ENCODE data around the gene TUBB.

TUBB gene

DNA sequence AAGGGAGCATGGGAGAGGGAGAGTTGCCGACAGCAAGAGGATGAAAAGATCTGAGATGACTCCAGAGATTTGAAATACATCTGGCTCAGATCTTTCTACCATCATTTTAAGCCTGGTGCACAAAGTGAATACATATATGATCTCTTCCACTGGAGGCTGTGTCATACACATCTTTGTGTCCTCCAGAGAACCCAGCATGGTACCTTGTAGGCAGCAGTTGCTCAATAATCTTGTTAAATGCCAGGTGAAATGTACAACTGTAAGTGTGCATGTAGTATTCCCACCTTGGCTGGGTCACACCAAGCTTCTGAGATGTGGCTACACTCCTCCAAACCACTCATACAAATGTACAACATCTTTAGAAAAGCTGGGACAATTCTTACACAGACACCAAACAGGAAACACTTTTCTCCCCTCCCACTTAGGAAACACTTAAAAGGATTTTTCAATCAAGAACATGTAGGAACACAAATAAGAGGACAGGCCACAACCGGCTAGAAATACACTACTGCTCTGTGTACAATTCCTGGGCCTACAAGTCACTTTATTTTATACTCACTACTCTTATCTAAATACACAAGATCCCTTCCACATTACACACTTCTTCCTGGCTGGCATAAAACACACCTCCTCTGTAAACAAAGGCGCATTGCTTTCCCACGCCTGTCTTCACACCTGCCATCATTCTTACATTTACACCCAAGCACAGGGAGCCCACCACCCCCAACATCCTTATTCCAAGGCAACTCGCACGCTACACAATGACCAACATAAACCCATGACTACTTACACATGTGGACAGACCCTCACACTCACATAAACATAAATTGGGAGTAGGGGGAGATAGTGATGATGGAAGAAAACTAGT, 28.0 kb downstream of the TUBB start:
- Histone ChIP-seq H3K79me1 (ENCODE audit: low read depth, low read length) (no peaks in the 10 kb centered on the region), H2AK5ac (ENCODE audit: low read depth, low read length) (no peak overlapping the region), H3K4me3 (ENCODE audit: low read length in 2 of 2) (peak overlapping the region in 1 of 2 donors; percentile 51), H3K23ac (ENCODE audit: low read depth, low read length, poor library complexity) (no peak overlapping the region), H3K9me3 (replicated peaks in 1 of 2; ENCODE audit: control insufficient read depth in 2 of 2, insufficient read depth in 1 of 2, low read depth in 1 of 2, low read length in 2 of 2) (peaks cover 0 to 2% of the 10 kb centered on the region in 2 donors), H3K9ac (ENCODE audit: low read depth, low read length, poor library complexity) (no peak overlapping the region), H3K14ac (ENCODE audit: low read length) (no peak overlapping the region), H4K8ac (ENCODE audit: low read depth, low read length) (no peak overlapping the region), H3K27ac (replicated peaks; ENCODE audit: low read length) (no peak overlapping the region), H3K4ac (ENCODE audit: low read length) (no peak overlapping the region), H3K4me1 (ENCODE audit: control insufficient read depth in 2 of 2, insufficient read depth in 1 of 2, low read depth in 1 of 2, low read length in 2 of 2) (peaks cover 2 to 7% of the 10 kb centered on the region in 2 donors), H3K27me3 (ENCODE audit: control insufficient read depth in 3 of 3, insufficient read depth in 3 of 3, low read depth in 1 of 3, low read length in 3 of 3) (peaks cover 0 to 10% (median 2%) of the 10 kb centered on the region in 3 experiments), H2BK15ac (ENCODE audit: low read length) (no peak overlapping the region), H4K91ac (ENCODE audit: low read depth, low read length, poor library complexity) (no peak overlapping the region), H3K4me2 (ENCODE audit: insufficient read depth, low read length, poor library complexity, severe bottlenecking) (no peak overlapping the region), H3K18ac (ENCODE audit: low read length) (no peak overlapping the region), H2BK5ac (ENCODE audit: low read length) (no peak overlapping the region), H2BK12ac (ENCODE audit: low read length) (no peak overlapping the region), H2AFZ (ENCODE audit: low read length) (no peak overlapping the region), H3K36me3 (replicated peaks in 1 of 2; ENCODE audit: control insufficient read depth in 2 of 2, insufficient read depth in 2 of 2, low read length in 2 of 2) (no peaks in the 10 kb centered on the region), H2BK120ac (ENCODE audit: low read depth, low read length) (no peak overlapping the region)
- no CpG with 5 or more reads among the region's 6 CpGs for WGBS, 2 donors (ENCODE audit: extremely low coverage in 2 of 2, insufficient read length in 2 of 2, insufficient replicate concordance in 1 of 2)
- no peak for DNase-seq (ENCODE audit: low spot score)

DNA sequence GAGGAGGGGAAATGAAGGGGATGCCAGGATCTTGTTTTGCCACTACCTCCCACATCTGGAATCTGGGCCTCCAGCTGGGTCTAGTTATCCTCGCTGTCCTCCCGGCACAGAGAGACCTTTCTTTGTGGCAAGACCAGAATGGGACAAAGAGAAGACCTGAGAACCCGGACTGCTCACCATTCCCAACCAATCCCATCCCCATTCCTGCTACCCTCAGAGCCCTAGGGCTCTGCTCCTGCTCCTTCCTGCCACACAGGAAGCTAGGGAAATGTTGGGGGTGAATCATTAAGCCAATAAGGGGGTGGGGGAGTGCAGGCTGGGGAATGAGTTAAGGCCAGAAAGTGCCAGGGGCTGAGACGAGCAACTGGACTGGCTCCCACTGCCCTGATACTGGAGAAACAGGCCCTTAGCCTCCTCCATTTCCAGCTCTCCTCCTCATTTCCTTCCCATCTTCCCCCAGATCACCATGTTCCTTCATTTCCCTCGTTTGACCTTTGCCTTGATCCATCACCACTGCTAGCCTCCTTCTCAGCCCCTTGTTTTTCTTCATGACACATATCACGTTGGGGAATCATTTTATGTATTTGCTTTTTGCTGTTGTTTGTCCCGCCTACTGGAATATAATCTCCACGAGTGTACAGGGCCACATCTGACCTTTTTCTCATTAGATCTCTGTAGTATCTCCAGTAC, 28.8 kb downstream of the TUBB start:
- Histone ChIP-seq H3K36me3 (replicated peaks in 1 of 2; ENCODE audit: control insufficient read depth in 2 of 2, insufficient read depth in 2 of 2, low read length in 2 of 2) (no peaks in the 10 kb centered on the region), H3K9me3 (replicated peaks in 1 of 2; ENCODE audit: control insufficient read depth in 2 of 2, insufficient read depth in 1 of 2, low read depth in 1 of 2, low read length in 2 of 2) (peaks cover 0 to 2% of the 10 kb centered on the region in 2 donors), H2BK5ac (ENCODE audit: low read length) (no peak overlapping the region), H3K4me3 (ENCODE audit: low read length in 2 of 2) (no peak overlapping the region), H2BK120ac (ENCODE audit: low read depth, low read length) (no peak overlapping the region), H3K4me1 (ENCODE audit: control insufficient read depth in 2 of 2, insufficient read depth in 1 of 2, low read depth in 1 of 2, low read length in 2 of 2) (peaks cover 2 to 5% of the 10 kb centered on the region in 2 donors), H2BK15ac (ENCODE audit: low read length) (peak overlapping the region; percentile 16), H3K23ac (ENCODE audit: low read depth, low read length, poor library complexity) (no peak overlapping the region), H4K91ac (ENCODE audit: low read depth, low read length, poor library complexity) (no peak overlapping the region), H3K4ac (ENCODE audit: low read length) (no peak overlapping the region), H4K8ac (ENCODE audit: low read depth, low read length) (no peak overlapping the region), H3K9ac (ENCODE audit: low read depth, low read length, poor library complexity) (no peak overlapping the region), H3K14ac (ENCODE audit: low read length) (no peak overlapping the region), H3K27me3 (ENCODE audit: control insufficient read depth in 3 of 3, insufficient read depth in 3 of 3, low read depth in 1 of 3, low read length in 3 of 3) (peaks cover 0 to 1% (median 0%) of the 10 kb centered on the region in 3 experiments), H3K79me1 (ENCODE audit: low read depth, low read length) (no peaks in the 10 kb centered on the region), H3K4me2 (ENCODE audit: insufficient read depth, low read length, poor library complexity, severe bottlenecking) (no peak overlapping the region), H2AFZ (ENCODE audit: low read length) (peak overlapping the region; percentile 30), H3K18ac (ENCODE audit: low read length) (no peak overlapping the region), H2BK12ac (ENCODE audit: low read length) (no peak overlapping the region), H2AK5ac (ENCODE audit: low read depth, low read length) (no peak overlapping the region), H3K27ac (replicated peaks; ENCODE audit: low read length) (no peak overlapping the region)
- WGBS, 2 donors (ENCODE audit: extremely low coverage in 2 of 2, insufficient read length in 2 of 2, insufficient replicate concordance in 1 of 2), result no CpG with 5 or more reads among the region's 8 CpGs
- no peak for DNase-seq (ENCODE audit: low spot score)

DNA sequence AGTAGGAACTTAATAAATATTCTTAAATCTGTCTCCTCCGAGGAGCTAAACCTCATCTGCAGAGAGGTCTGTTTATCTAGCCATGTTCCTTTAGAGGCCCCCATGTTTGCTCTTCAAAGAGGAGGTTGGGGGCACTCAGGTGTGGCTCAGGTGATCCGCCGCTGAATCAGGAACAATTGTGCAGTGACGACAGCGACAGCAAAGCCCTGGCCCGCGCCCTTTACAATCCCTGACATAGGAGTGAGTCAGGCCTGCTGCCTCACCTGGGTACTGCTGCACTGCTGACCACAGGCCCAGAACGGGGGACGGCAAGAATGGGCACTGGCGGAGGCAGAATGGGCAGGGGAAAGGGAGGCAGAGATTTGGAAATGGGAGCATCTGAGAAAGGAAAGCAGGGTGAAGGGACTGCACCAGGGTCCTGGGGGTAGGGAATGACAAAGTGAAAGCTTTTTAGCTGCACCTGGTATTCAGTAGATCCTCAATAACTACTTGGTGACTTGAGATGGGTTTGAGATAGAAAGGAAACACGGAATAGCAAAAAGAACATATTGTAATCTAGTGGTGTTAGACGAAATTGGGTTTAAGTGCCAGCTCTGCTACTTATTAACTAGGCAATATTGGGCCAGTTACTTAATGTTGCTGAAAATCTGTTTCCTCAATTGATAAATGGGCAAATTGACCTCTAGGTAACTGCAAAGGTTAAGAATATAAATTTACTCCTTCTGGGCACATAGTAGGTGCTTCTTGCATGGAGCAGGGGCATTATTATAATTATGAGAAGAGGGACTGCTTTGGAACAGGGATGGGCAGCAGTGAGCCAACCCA, 29.6 kb downstream of the TUBB start:
- Histone ChIP-seq H2BK12ac (ENCODE audit: low read length) (peak overlapping the region; percentile 79), H2BK15ac (ENCODE audit: low read length) (no peak overlapping the region), H3K4me1 (ENCODE audit: control insufficient read depth in 2 of 2, insufficient read depth in 1 of 2, low read depth in 1 of 2, low read length in 2 of 2) (peaks cover 2 to 3% of the 10 kb centered on the region in 2 donors), H4K8ac (ENCODE audit: low read depth, low read length) (no peak overlapping the region), H3K9me3 (replicated peaks in 1 of 2; ENCODE audit: control insufficient read depth in 2 of 2, insufficient read depth in 1 of 2, low read depth in 1 of 2, low read length in 2 of 2) (peaks cover 0 to 2% of the 10 kb centered on the region in 2 donors), H2AK5ac (ENCODE audit: low read depth, low read length) (no peak overlapping the region), H3K4ac (ENCODE audit: low read length) (no peak overlapping the region), H3K36me3 (replicated peaks in 1 of 2; ENCODE audit: control insufficient read depth in 2 of 2, insufficient read depth in 2 of 2, low read length in 2 of 2) (no peaks in the 10 kb centered on the region), H3K79me1 (ENCODE audit: low read depth, low read length) (no peaks in the 10 kb centered on the region), H3K23ac (ENCODE audit: low read depth, low read length, poor library complexity) (peak overlapping the region; percentile 59), H2BK120ac (ENCODE audit: low read depth, low read length) (no peak overlapping the region), H2BK5ac (ENCODE audit: low read length) (no peak overlapping the region), H3K9ac (ENCODE audit: low read depth, low read length, poor library complexity) (no peak overlapping the region), H3K4me2 (ENCODE audit: insufficient read depth, low read length, poor library complexity, severe bottlenecking) (no peak overlapping the region), H3K27ac (replicated peaks; ENCODE audit: low read length) (no peak overlapping the region), H3K4me3 (ENCODE audit: low read length in 2 of 2) (no peak overlapping the region), H3K27me3 (ENCODE audit: control insufficient read depth in 3 of 3, insufficient read depth in 3 of 3, low read depth in 1 of 3, low read length in 3 of 3) (no peaks in the 10 kb centered on the region), H2AFZ (ENCODE audit: low read length) (no peak overlapping the region), H4K91ac (ENCODE audit: low read depth, low read length, poor library complexity) (no peak overlapping the region), H3K14ac (ENCODE audit: low read length) (no peak overlapping the region), H3K18ac (ENCODE audit: low read length) (peak overlapping the region; percentile 72)
- WGBS, 2 donors (ENCODE audit: extremely low coverage in 2 of 2, insufficient read length in 2 of 2, insufficient replicate concordance in 1 of 2), result no CpG with 5 or more reads among the region's 12 CpGs
- DNase-seq (ENCODE audit: low spot score), result no peak

DNA sequence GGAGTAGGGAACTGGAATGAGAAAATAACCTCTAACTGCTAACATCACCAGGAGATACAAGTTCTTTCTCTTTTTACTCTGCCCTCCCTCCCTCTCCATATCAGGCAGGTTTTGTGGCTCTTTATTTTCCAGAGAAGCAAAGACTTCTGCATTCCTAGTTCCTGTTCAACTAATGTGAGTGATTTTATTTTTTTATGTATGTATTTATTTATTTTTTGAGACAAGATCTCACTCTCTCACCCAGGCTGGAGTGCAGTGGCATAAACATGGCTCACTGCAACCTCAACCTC, 30.2 kb downstream of the TUBB start:
- Histone ChIP-seq H3K79me1 (ENCODE audit: low read depth, low read length) (no peaks in the 10 kb centered on the region), H2BK12ac (ENCODE audit: low read length) (no peak overlapping the region), H3K9me3 (replicated peaks in 1 of 2; ENCODE audit: control insufficient read depth in 2 of 2, insufficient read depth in 1 of 2, low read depth in 1 of 2, low read length in 2 of 2) (peaks cover 0 to 2% of the 10 kb centered on the region in 2 donors), H3K4me2 (ENCODE audit: insufficient read depth, low read length, poor library complexity, severe bottlenecking) (no peak overlapping the region), H2AFZ (ENCODE audit: low read length) (no peak overlapping the region), H3K4me3 (ENCODE audit: low read length in 2 of 2) (no peak overlapping the region), H2BK15ac (ENCODE audit: low read length) (no peak overlapping the region), H3K36me3 (replicated peaks in 1 of 2; ENCODE audit: control insufficient read depth in 2 of 2, insufficient read depth in 2 of 2, low read length in 2 of 2) (no peaks in the 10 kb centered on the region), H2AK5ac (ENCODE audit: low read depth, low read length) (no peak overlapping the region), H3K4me1 (ENCODE audit: control insufficient read depth in 2 of 2, insufficient read depth in 1 of 2, low read depth in 1 of 2, low read length in 2 of 2) (peaks cover 2% of the 10 kb centered on the region in 2 donors), H3K18ac (ENCODE audit: low read length) (no peak overlapping the region), H2BK5ac (ENCODE audit: low read length) (no peak overlapping the region), H3K27ac (replicated peaks; ENCODE audit: low read length) (no peak overlapping the region), H3K14ac (ENCODE audit: low read length) (no peak overlapping the region), H3K23ac (ENCODE audit: low read depth, low read length, poor library complexity) (no peak overlapping the region), H3K27me3 (ENCODE audit: control insufficient read depth in 3 of 3, insufficient read depth in 3 of 3, low read depth in 1 of 3, low read length in 3 of 3) (no peaks in the 10 kb centered on the region), H2BK120ac (ENCODE audit: low read depth, low read length) (no peak overlapping the region), H3K4ac (ENCODE audit: low read length) (no peak overlapping the region), H4K8ac (ENCODE audit: low read depth, low read length) (no peak overlapping the region), H4K91ac (ENCODE audit: low read depth, low read length, poor library complexity) (no peak overlapping the region), H3K9ac (ENCODE audit: low read depth, low read length, poor library complexity) (no peak overlapping the region)
- DNase-seq (ENCODE audit: low spot score), result no peak

Data from neuronal stem cell (in vitro differentiated cells).